Smooth muscle cell (in vitro differentiated cells): ENCODE measurements around the gene XIRP2. TPM values are rescaled to one million over a fixed set of nuclear protein-coding genes. Genes with fewer than 3 reads are reported as not detected.

Source experiments
- DNase-seq: peaks from one replicate; lab custom pipeline; 2025; ENCODE audit not compliant: unreplicated experiment; lab: John Stamatoyannopoulos, UW
- H2AFZ ChIP-seq: fragments of 200-600 bp; sonication (generic); 2 replicates; pipeline ENCODE4 v1.6.0; 2016; ENCODE audit warnings: antibody characterized with exemption, low read depth, mild to moderate bottlenecking
- H3F3A ChIP-seq: fragments of 200-600 bp; sonication (generic); 2 replicates; pipeline ENCODE4 v1.6.0; 2017; ENCODE audit warnings: antibody characterized with exemption, low read depth
- H3K27ac ChIP-seq: fragments of 200-600 bp; sonication (generic); 2 replicates; pipeline ENCODE4 v1.5.1; 2016; ENCODE audit warnings: low read depth, mild to moderate bottlenecking
- H3K27me3 ChIP-seq: fragments of 200-600 bp; sonication (generic); 2 replicates; pipeline ENCODE4 v1.6.1; 2016; ENCODE audit warnings: low read depth, mild to moderate bottlenecking
- H3K36me3 ChIP-seq: fragments of 200-600 bp; sonication (generic); 2 replicates; pipeline ENCODE4 v1.5.1; 2016; ENCODE audit warnings: low read depth
- H3K4me1 ChIP-seq: fragments of 200-600 bp; sonication (generic); 2 replicates; pipeline ENCODE4 v1.5.1; 2016; ENCODE audit warnings: low read depth
- H3K4me2 ChIP-seq: fragments of 200-600 bp; sonication (generic); 2 replicates; pipeline ENCODE4 v1.6.0; 2016; ENCODE audit warnings: mild to moderate bottlenecking
- H3K4me3 ChIP-seq: fragments of 200-600 bp; sonication (generic); 2 replicates; pipeline ENCODE4 v1.5.1; 2016; ENCODE audit warnings: mild to moderate bottlenecking
- H3K79me2 ChIP-seq: fragments of 200-600 bp; sonication (generic); 2 replicates; pipeline ENCODE4 v1.6.0; 2016; ENCODE audit warnings: low read depth, mild to moderate bottlenecking
- H3K9ac ChIP-seq: fragments of 200-600 bp; sonication (generic); 2 replicates; pipeline ENCODE4 v1.6.0; 2016; ENCODE audit warnings: low read depth
- H3K9me3 ChIP-seq: fragments of 200-600 bp; sonication (generic); replicated peaks from 2 replicates; pipeline ENCODE4 v1.5.1; 2016; ENCODE audit warnings: low read depth
- H4K20me1 ChIP-seq: fragments of 200-600 bp; sonication (generic); 2 replicates; pipeline ENCODE4 v1.6.0; 2016; ENCODE audit warnings: low read depth
- WGBS: methylation state at CpG from one replicate; pipeline ENCODE4 v1.1.7; 2016; ENCODE audit warnings: low lambda C conversion rate; 5-methylcytosine and 5-hydroxymethylcytosine counted together
- polyA plus RNA-seq: library from polyadenylated mRNA; unstranded; fragments of >200 nt; fragmentation: Nextera tagmentation; extraction: Ambion mirVana; gene quantifications from 2 replicates; pipeline ENCODE4 v1.2.1, GENCODE V29; 2016
- total RNA-seq: library from RNA; depleted of rRNA; stranded (reverse); fragments of >200 nt; gene quantifications from 2 replicates; pipeline ENCODE4 v1.2.3, GENCODE V29; 2014
- TF ChIP-seq, protein P1 (sequence below): fragments of 200-600 bp; sonication (generic); IDR thresholded peaks from 2 replicates; pipeline ENCODE4 v1.5.1; 2017; ENCODE audit warnings: borderline replicate concordance, mild to moderate bottlenecking, antibody characterized with exemption; ENCODE audit not compliant: insufficient read depth, poor library complexity, severe bottlenecking

Gene XIRP2
- total and polyA plus RNA-seq, 2 experiments from 2014 or later = not detected

DNA sequence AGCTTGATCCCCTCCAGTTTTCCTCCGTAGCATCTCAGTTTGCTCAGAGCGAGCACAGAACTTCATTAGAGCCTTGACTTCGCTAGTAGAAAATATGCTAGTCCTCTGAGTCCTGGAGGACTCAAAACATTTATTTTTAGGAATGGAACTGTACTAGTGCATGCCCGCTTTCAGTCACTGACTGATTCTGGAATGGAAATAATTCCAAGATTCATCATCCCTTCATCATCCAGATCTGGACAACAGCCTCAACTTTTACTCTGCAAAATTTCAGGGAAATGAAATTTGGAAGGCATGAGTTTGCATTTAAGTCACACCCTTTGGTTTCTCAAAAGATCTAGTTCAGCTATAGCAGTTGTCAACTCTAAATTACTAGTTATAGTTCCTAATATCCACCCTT lies 304.6 kb downstream of the XIRP2 start:
- WGBS = 89% methylated on average over 4 of the region's 4 CpGs
- Histone ChIP-seq H3K36me3 (no peaks in the 10 kb centered on the region), H3K79me2 (no peaks in the 10 kb centered on the region), H3K27me3 (no peaks in the 10 kb centered on the region), H2AFZ (no peak overlapping the region), H3K4me2 (no peak overlapping the region), H4K20me1 (no peaks in the 10 kb centered on the region), H3K9ac (no peak overlapping the region), H3K27ac (no peak overlapping the region), H3K9me3 (no peaks in the 10 kb centered on the region), H3K4me1 (no peaks in the 10 kb centered on the region), H3K4me3 (no peak overlapping the region), H3F3A (no peaks in the 10 kb centered on the region)
- no peak for DNase-seq
- TF ChIP-seq, protein P1, sequence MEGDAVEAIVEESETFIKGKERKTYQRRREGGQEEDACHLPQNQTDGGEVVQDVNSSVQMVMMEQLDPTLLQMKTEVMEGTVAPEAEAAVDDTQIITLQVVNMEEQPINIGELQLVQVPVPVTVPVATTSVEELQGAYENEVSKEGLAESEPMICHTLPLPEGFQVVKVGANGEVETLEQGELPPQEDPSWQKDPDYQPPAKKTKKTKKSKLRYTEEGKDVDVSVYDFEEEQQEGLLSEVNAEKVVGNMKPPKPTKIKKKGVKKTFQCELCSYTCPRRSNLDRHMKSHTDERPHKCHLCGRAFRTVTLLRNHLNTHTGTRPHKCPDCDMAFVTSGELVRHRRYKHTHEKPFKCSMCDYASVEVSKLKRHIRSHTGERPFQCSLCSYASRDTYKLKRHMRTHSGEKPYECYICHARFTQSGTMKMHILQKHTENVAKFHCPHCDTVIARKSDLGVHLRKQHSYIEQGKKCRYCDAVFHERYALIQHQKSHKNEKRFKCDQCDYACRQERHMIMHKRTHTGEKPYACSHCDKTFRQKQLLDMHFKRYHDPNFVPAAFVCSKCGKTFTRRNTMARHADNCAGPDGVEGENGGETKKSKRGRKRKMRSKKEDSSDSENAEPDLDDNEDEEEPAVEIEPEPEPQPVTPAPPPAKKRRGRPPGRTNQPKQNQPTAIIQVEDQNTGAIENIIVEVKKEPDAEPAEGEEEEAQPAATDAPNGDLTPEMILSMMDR = no peak

DNA sequence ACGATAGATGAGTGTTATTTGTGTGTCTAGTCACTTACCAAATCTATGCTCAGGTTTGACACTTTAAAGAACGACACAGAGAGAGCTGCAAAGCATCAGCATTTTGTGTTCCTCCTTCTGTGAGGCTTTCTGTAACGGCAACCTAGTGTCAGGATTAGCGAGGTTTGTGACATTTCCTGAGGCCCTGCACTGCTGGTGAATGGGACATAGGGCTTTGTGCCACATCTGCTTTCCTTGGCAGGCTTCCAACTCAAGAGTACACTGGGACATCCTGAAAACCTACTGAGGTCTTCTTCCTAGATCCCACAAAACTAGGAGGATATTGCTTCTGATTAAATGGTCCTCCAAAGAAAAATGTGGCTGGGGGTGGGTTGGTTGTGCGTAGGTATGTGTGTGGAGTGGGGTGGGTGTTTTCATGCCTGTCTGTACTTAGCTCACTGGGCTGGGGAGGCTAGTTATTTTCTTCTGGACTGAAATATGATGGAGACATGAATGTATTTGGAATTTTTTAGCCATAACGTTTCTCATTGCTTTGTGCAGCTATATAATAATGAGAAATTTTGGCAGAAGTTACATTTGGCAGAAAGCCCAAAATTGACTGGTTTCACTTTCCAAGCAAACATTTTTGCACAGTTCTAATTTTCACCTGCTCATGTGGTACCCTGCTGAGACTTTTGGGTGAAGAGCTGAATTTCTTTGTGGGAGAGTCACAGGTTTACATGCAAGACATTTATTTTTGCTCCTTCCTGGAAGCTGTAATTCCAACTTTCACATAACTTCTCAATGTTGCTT lies 308.4 kb downstream of the XIRP2 start:
- 67% methylated on average over 6 of the region's 6 CpGs for WGBS
- Histone ChIP-seq H3K9ac (no peak overlapping the region), H3K4me3 (no peak overlapping the region), H3K9me3 (no peaks in the 10 kb centered on the region), H2AFZ (no peak overlapping the region), H4K20me1 (no peaks in the 10 kb centered on the region), H3K36me3 (no peaks in the 10 kb centered on the region), H3F3A (no peaks in the 10 kb centered on the region), H3K27ac (no peak overlapping the region), H3K27me3 (no peaks in the 10 kb centered on the region), H3K79me2 (no peaks in the 10 kb centered on the region), H3K4me1 (no peaks in the 10 kb centered on the region), H3K4me2 (no peak overlapping the region)
- TF ChIP-seq, protein P1 = no peak
- no peak for DNase-seq

DNA sequence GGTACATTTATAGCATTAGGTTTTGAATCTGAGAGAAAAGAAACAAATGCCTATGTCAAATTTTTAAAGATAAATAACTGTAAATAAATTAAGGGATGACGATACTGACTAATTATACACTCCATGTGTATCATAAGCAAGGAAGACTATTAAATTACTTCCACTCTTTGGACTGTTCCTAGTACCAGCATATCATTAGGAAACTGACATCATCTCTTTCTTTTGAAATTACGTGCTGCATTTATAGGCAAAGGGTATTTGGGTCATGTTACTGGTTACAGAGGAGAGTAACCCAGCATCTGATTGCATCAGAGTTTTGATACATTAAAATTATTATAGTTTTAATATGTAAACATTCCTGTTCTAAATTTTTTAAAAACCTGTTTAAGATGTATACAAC lies 309.7 kb downstream of the XIRP2 start:
- Histone ChIP-seq H2AFZ (no peak overlapping the region), H3K4me2 (no peak overlapping the region), H3K9me3 (no peaks in the 10 kb centered on the region), H3K79me2 (no peaks in the 10 kb centered on the region), H3K27me3 (no peaks in the 10 kb centered on the region), H3K4me3 (no peak overlapping the region), H4K20me1 (no peaks in the 10 kb centered on the region), H3K9ac (no peak overlapping the region), H3K27ac (no peak overlapping the region), H3K36me3 (no peaks in the 10 kb centered on the region), H3K4me1 (no peaks in the 10 kb centered on the region), H3F3A (no peaks in the 10 kb centered on the region)
- no peak for DNase-seq
- TF ChIP-seq, protein P1 = no peak
- WGBS = 81% methylated on average over 2 of the region's 2 CpGs

DNA sequence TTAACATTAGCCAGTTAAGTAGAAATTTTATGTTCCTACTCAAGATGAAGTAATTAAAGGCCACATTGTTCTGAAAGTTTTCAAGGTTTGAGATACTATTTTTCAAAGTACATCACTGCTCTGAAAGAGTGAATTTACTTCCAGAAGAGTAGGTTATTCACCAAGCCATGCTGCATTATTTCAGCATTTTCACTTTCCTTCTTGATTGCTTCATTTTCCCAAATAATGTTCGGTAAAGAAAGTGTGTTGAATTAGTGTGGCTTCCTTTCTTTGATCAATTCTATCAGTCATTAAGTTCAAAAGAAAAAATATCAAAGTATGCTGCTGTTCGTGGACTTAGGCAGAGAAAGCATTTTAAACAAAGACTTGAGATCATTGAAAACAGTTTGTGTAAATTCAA lies 310.3 kb downstream of the XIRP2 start:
- no peaks in the 10 kb centered on the region for H4K20me1 ChIP-seq
- H3F3A ChIP-seq = no peaks in the 10 kb centered on the region
- no peak overlapping the region for H3K9ac ChIP-seq
- DNase-seq = no peak
- 93% methylated on average over 2 of the region's 2 CpGs for WGBS
- no peaks in the 10 kb centered on the region for H3K4me1 ChIP-seq
- no peak overlapping the region for H3K27ac ChIP-seq
- no peaks in the 10 kb centered on the region for H3K27me3 ChIP-seq
- H3K79me2 ChIP-seq = no peaks in the 10 kb centered on the region
- no peak overlapping the region for H2AFZ ChIP-seq
- H3K36me3 ChIP-seq = no peaks in the 10 kb centered on the region
- no peak overlapping the region for H3K4me2 ChIP-seq
- TF ChIP-seq, protein P1 = no peak
- no peak overlapping the region for H3K4me3 ChIP-seq
- H3K9me3 ChIP-seq = no peaks in the 10 kb centered on the region
